CD4-positive, alpha-beta T cell (primary cell): ENCODE measurements around the gene FAM107B. TPM values are rescaled to one million over a fixed set of nuclear protein-coding genes. Genes with fewer than 3 reads are reported as not detected.

Experiments used
- ATAC-seq: fragments of 200-7000 bp; cut with Tn5 transposase; one replicate; pipeline ENCODE4 v1.10.0; 2022; ENCODE audit warnings: mild to moderate bottlenecking; ENCODE audit not compliant: poor library complexity
- CTCF ChIA-PET: fragments of 350-600 bp; sonication (Branson Sonifier 250); formaldehyde crosslinking; loops from one replicate; lab custom pipeline; 2021; ENCODE audit warnings: antibody characterized with exemption, inconsistent platforms; lab: Charles Lee
- POLR2A ChIA-PET: fragments of 350-600 bp; sonication (Branson Sonifier 250); formaldehyde crosslinking; loops from one replicate; lab custom pipeline; 2021; ENCODE audit warnings: antibody characterized with exemption, inconsistent platforms; lab: Charles Lee
- DNase-seq, 14 experiments: peaks; one replicate each; pipeline ENCODE4 v3.0.0-alpha.2; 2013 to 2020; ENCODE audit warnings: mixed read lengths in 2 of 14
- H3K27ac ChIP-seq, 2 donors: one replicate each; pipeline versions ENCODE4 v1.5.1 to v1.7.0; 2013; ENCODE audit warnings: low read length in 2 of 2, low read depth in 1 of 2, mild to moderate bottlenecking in 1 of 2
- H3K27me3 ChIP-seq, 2 experiments: 1 replicate in 1 of 2; 2 replicates in 1 of 2; pipeline versions ENCODE4 v1.6.1 to v1.7.0; 2013; ENCODE audit warnings: low read length in 2 of 2, control low read depth in 1 of 2, mild to moderate bottlenecking in 1 of 2, moderate library complexity in 1 of 2; ENCODE audit not compliant: insufficient read depth in 2 of 2, control insufficient read depth in 1 of 2
- H3K36me3 ChIP-seq: one replicate; pipeline ENCODE4 v1.6.1; 2013; ENCODE audit warnings: low read length, control low read depth; ENCODE audit not compliant: insufficient read depth
- H3K4me1 ChIP-seq: one replicate; pipeline ENCODE4 v1.6.1; 2013; ENCODE audit warnings: low read length, control low read depth; ENCODE audit not compliant: insufficient read depth
- H3K4me3 ChIP-seq: one replicate; pipeline ENCODE4 v1.5.1; 2013; ENCODE audit warnings: mild to moderate bottlenecking, low read length, moderate library complexity
- H3K9me3 ChIP-seq, 2 experiments: 1 replicate in 1 of 2; 2 replicates in 1 of 2; pipeline versions ENCODE4 v1.6.1 to v1.7.0; 2013; ENCODE audit warnings: low read length in 2 of 2, mild to moderate bottlenecking in 2 of 2, control low read depth in 1 of 2, moderate library complexity in 1 of 2; ENCODE audit not compliant: control insufficient read depth in 1 of 2, insufficient read depth in 1 of 2
- H3K27ac Mint-ChIP-seq: one replicate; pipeline ENCODE4 v1.8.0; 2020; ENCODE audit warnings: mixed read lengths
- H3K27me3 Mint-ChIP-seq: one replicate; pipeline ENCODE4 v1.8.0; 2021; ENCODE audit warnings: mixed read lengths
- H3K36me3 Mint-ChIP-seq: one replicate; pipeline ENCODE4 v1.8.0; 2021; ENCODE audit warnings: low read depth, mixed read lengths
- H3K4me1 Mint-ChIP-seq: one replicate; pipeline ENCODE4 v1.8.0; 2021; ENCODE audit warnings: low read depth, mixed read lengths
- H3K4me3 Mint-ChIP-seq: one replicate; pipeline ENCODE4 v1.8.0; 2020; ENCODE audit warnings: mild to moderate bottlenecking, mixed read lengths
- H3K9me3 Mint-ChIP-seq: one replicate; pipeline ENCODE4 v1.8.0; 2020; ENCODE audit warnings: mixed read lengths
- intact Hi-C, 2 experiments: fragments of 100-400 bp; cut with DNase I in 1 of 2; cut with micrococcal nuclease in 1 of 2; formaldehyde crosslinking; loops; one replicate each; pipeline versions ENCODE4 v1.15.1 to v1.9.0; 2023 to 2025; cut with DNase I, micrococcal nuclease
- total RNA-seq, 174 experiments: library from RNA in 2 of 174; stranded (reverse) in 2 of 174; gene quantifications; one replicate each; pipeline ENCODE4 v1.2.3 and lab custom pipeline; 2021 to 2026
- TF ChIP-seq, protein P1 (sequence below): fragments of 200-600 bp; IDR thresholded peaks from one replicate; pipeline ENCODE4 v1.8.0; 2022; ENCODE audit warnings: antibody characterized with exemption, mild to moderate bottlenecking

The FAM107B gene
- total RNA-seq, 2 experiments from 2014 or later: 261 to 262 TPM

DNA sequence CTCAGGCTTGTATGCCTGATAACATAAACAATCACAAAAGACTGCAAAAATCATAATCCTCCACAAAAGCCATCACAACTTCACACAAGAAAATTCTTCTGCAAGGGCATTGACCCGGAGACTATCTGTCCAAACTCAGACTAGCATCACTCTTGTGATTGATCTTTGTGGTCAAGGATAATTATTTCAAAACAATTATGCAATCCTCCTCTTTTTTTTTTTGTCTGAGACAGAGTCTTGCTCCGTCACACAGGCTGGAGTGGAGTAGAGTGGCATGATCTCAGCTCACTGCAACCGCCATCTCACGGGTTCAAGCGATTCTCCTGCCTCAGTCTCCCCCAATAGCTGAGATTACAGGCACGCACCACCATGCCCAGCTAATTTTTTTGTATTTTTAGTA lies 41.0 kb upstream of the FAM107B start:
- Histone ChIP-seq H3K9me3 (no peaks in the 10 kb centered on the region), H3K27ac (no peak overlapping the region), H3K4me1 (peaks cover 6% of the 10 kb centered on the region), H3K27me3 (no peaks in the 10 kb centered on the region), H3K4me3 (no peak overlapping the region), H3K36me3 (no peaks in the 10 kb centered on the region)
- TF ChIP-seq, protein P1, sequence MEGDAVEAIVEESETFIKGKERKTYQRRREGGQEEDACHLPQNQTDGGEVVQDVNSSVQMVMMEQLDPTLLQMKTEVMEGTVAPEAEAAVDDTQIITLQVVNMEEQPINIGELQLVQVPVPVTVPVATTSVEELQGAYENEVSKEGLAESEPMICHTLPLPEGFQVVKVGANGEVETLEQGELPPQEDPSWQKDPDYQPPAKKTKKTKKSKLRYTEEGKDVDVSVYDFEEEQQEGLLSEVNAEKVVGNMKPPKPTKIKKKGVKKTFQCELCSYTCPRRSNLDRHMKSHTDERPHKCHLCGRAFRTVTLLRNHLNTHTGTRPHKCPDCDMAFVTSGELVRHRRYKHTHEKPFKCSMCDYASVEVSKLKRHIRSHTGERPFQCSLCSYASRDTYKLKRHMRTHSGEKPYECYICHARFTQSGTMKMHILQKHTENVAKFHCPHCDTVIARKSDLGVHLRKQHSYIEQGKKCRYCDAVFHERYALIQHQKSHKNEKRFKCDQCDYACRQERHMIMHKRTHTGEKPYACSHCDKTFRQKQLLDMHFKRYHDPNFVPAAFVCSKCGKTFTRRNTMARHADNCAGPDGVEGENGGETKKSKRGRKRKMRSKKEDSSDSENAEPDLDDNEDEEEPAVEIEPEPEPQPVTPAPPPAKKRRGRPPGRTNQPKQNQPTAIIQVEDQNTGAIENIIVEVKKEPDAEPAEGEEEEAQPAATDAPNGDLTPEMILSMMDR: no peak
- DNase-seq (no peak), ATAC-seq (no peak)
- POLR2A ChIA-PET: interaction anchor here (0.7 kb wide), 1 partner anchor 22 kb away, joined by 3 read pairs; the partner anchor contains the start of gene CDNF
- peaks cover 14% of the 10 kb centered on the region for H3K4me1 Mint-ChIP-seq
- intact Hi-C loops: no loop called here
- H3K9me3 Mint-ChIP-seq: no peaks in the 10 kb centered on the region
- H3K27ac Mint-ChIP-seq: no peak overlapping the region
- CTCF ChIA-PET: no interaction called here
- H3K36me3 Mint-ChIP-seq: no peaks in the 10 kb centered on the region
- H3K4me3 Mint-ChIP-seq: no peak overlapping the region
- H3K27me3 Mint-ChIP-seq: no peaks in the 10 kb centered on the region

- CTCF ChIA-PET: no interaction called here
These were observed 37.6 kb upstream of the FAM107B start for GRCh38 chr10:14812271-14812670.

GRCh38 chr10:14810969-14811953 lies 36.6 kb upstream of the FAM107B start:
- ChIA-PET CTCF (no interaction called here), POLR2A (interaction anchor here (1.1 kb wide), 1 partner anchor 27 kb away, joined by 3 read pairs; the partner anchor contains the start of genes CDNF, HSPA14 and MSANTD7)
- Histone ChIP-seq H3K27me3 (no peaks in the 10 kb centered on the region), H3K4me3 (no peak overlapping the region), H3K36me3 (no peaks in the 10 kb centered on the region), H3K4me1 (peaks cover 6% of the 10 kb centered on the region), H3K27ac (no peak overlapping the region), H3K9me3 (no peaks in the 10 kb centered on the region)
- TF ChIP-seq, protein P1: no peak
- Mint-ChIP-seq H3K27me3 (no peaks in the 10 kb centered on the region), H3K36me3 (no peaks in the 10 kb centered on the region), H3K27ac (no peak overlapping the region), H3K4me3 (no peak overlapping the region), H3K9me3 (no peaks in the 10 kb centered on the region), H3K4me1 (peaks cover 14% of the 10 kb centered on the region)
- ATAC-seq (no peak), DNase-seq (no peak)
- intact Hi-C loops: loop anchor here in 1 of 2 experiments (5.0 kb wide), 1 partner anchor 184 kb away; no protein-coding TSS in a partner anchor

More at GRCh38 chr10:14812271-14812670, 37.6 kb upstream of the FAM107B start:
- no peaks in the 10 kb centered on the region for H3K9me3 Mint-ChIP-seq
- peaks cover 14% of the 10 kb centered on the region for H3K4me1 Mint-ChIP-seq
- H3K36me3 Mint-ChIP-seq: no peaks in the 10 kb centered on the region
- H3K27me3 Mint-ChIP-seq: no peaks in the 10 kb centered on the region
- Histone ChIP-seq H3K4me3 (no peak overlapping the region), H3K36me3 (no peaks in the 10 kb centered on the region), H3K9me3 (no peaks in the 10 kb centered on the region), H3K4me1 (peaks cover 6% of the 10 kb centered on the region), H3K27me3 (no peaks in the 10 kb centered on the region), H3K27ac (no peak overlapping the region)
- H3K27ac Mint-ChIP-seq: no peak overlapping the region
- TF ChIP-seq, protein P1: no peak
- DNase-seq (peak in 2 of 14 experiments; percentile 7 to 12), ATAC-seq (peak; percentile 46)
- no peak overlapping the region for H3K4me3 Mint-ChIP-seq
- intact Hi-C loops: loop anchor here in 1 of 2 experiments (5.0 kb wide), 1 partner anchor 185 kb away; no protein-coding TSS in a partner anchor
- POLR2A ChIA-PET: interaction anchor here (1.1 kb wide), 1 partner anchor 26 kb away, joined by 3 read pairs; the partner anchor contains the start of genes CDNF, HSPA14 and MSANTD7
